GM12801 (cell line): Measurements from ENCODE around the gene COL26A1.

Experiments
- TF ChIP-seq, protein P1 (sequence below): IDR thresholded peaks from one replicate; pipeline ENCODE4 v1.5.1; 2011; ENCODE audit warnings: control low read depth; ENCODE audit not compliant: insufficient read length; ENCODE audit errors: extremely low read depth

COL26A1 gene

DNA sequence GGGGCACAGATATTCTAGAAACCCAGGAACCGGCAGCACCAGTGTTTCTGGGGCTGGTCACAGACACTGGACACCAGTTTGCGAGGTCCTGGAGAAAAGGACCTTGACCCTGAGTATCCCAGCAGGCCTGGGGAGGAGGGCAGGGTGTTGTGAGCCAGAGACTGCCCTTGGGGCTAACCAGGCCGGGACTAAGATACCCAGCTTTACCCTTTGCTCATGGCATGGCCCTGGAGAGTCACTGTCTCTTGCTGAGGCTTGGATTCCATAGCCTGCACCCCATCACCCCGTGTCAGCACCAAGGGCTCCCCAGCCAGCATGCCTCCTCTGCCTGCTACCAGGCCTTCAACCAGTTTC, 124.4 kb downstream of the COL26A1 start:
- TF ChIP-seq, protein P1, sequence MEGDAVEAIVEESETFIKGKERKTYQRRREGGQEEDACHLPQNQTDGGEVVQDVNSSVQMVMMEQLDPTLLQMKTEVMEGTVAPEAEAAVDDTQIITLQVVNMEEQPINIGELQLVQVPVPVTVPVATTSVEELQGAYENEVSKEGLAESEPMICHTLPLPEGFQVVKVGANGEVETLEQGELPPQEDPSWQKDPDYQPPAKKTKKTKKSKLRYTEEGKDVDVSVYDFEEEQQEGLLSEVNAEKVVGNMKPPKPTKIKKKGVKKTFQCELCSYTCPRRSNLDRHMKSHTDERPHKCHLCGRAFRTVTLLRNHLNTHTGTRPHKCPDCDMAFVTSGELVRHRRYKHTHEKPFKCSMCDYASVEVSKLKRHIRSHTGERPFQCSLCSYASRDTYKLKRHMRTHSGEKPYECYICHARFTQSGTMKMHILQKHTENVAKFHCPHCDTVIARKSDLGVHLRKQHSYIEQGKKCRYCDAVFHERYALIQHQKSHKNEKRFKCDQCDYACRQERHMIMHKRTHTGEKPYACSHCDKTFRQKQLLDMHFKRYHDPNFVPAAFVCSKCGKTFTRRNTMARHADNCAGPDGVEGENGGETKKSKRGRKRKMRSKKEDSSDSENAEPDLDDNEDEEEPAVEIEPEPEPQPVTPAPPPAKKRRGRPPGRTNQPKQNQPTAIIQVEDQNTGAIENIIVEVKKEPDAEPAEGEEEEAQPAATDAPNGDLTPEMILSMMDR = no peak

DNA sequence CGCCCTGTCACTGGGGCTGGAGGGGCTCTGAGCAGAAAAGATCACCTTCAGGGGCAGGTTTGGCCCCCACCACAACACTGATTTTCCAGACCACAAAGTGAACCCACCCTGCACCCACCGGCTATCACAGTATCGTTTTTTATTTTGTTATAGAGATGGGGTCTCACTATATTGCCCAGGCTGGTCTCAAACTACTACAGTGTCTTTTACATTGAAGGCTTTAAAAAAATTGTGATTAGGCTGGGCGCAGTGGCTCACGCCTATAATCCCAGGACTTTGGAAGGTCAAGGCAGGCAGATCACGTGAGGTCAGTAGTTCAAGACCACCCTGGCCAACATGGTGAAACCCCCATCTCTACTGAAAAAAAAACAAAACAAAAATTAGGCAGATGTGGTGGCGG, 125.1 kb downstream of the COL26A1 start:
- TF ChIP-seq, protein P1 = no peak

DNA sequence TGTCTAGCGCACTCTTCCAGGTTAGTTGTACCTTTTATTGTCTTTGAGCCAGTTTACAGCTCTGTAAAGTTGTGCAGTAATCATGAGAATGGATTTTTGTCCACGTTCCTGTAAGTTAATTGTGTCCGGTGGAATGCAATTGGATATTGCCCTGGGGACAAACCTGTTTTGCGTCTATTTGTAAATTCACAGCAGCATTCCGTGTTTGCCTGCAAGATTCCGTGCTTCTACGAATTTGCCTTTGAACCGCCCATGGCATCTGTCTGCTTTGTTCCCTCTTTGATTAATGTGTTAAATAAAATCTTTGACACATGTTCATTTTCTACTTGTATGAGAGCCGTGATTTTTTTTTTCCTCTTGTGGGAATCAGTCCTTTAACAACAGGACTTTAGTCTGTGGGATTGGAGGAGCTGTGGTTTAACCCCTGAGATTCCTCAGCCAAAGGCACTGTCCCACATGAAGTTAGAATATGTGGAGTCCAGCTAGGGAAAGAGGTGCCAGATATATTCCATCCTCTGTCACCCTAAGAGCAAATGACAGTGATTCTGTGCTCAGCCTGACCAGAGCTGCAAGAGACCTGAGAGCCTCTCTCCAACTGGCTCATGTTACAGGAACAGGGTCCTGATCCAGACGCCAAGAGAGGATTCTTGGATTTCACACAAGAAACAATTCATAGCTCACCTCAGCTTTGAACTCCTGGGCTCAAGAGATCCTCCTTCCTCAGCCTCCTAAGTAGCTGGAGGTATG, 126.3 kb downstream of the COL26A1 start:
- TF ChIP-seq, protein P1 = no peak

DNA sequence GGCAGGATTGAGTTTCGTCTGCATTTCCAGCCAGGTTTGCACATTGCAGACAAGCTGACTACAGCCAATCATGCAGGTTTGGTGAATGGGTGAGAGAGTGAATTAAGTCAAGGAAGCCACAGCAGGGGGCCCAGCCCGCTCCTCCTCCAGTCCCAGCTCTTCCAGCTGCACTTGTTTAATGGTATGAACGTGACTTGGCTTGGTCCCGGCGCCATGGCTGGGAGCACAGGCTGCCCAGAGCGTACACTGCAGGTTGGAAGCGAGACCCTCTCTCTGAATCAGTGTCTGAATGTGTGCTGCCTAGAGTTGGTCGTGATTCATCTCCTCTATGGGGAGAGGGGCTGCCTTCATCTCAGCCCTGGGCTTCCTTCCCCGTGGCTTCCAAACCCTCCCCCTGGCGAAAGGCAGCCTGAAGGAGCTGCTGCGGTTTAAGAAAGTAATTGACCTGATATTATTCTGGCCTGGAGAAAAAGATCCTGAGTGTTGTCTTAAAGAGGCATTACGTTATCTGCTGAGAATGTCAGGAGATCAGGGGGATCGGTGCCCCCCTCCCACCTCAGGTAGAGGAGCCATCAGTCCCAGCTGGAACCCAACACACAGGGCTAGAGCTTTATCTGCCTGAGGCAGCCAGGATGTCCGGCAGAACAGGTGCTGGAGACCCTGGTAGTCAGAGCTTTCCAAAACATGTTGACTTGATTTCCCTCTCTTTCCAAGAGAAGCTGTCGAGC, 132.1 kb downstream of the COL26A1 start:
- TF ChIP-seq, protein P1 = no peak

DNA sequence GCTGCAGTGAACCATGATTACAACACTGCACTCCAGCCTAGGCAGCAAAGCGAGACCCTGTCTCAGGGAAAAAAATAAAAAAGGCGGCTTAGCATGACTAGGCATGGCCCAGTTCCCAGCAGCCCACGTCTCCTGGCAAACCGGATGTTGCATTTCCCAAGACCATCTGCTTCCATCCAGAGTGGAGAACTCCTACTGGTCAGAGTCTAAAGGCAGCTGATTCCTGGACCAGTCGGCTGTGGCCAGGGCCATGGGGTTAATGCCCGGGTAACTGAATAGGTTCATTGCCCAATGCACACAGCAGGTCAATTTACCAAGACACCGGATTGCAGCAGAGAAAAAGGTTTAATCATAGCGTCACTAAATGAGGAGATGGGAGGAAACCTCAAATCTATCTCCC, 133.3 kb downstream of the COL26A1 start:
- TF ChIP-seq, protein P1 = no peak

DNA sequence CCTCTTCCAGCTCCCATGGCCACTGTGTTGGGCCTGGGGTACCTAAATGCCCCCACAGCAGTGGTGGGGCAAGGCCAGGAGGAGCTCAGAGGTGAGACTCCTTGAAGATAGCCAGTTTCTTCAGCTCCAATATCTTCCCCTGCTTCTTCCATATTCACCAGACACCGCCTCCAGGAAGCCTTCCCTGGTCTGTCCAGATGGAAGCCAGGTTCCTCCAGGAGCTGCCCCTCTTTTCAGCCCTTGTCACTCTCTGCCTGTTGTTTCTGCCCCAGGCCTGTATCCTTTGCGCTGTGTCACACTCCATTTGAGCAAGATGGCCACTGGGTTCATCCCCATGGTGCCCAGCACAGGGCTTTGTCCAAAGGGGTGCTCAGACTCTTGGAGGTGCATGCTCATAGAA, 138.7 kb downstream of the COL26A1 start:
- TF ChIP-seq, protein P1 = no peak

DNA sequence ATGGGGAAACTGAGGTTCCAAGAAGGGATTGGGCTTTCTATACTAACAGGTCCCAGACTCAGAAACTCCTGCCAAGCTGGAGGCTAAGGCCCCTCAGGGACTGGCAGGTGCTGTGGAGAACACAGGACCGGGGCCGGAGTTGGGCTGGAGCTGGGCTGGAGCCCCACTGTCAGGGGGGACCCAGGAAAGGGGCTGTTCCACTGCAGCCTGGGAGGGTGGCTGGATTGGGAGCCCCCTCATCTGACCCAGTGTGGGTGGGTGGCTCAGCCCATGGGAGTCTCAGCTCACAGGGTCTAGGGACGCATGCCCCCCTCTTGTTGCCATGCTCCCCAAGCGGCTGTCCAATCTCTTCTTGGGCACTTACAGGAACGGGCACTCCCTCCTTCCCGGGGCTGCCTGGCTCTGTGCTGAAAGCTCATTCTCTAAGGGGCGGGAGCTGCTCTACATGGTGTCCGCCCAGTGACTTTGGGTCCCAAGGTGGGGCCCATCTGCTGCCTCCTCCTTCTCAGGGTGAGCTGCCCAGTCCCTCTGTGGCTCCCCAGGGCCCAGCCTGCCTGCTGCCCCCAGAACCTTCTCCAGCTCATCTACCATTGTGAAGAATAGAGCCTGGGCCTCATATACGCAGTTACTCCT, 139.9 kb downstream of the COL26A1 start:
- TF ChIP-seq, protein P1 = no peak
